NCI-H1048 (cell line): ENCODE data around the gene GRK7.
"Not testable (repeated sequence)": the region's sequence is repeated elsewhere in the genome, so short reads cannot be mapped to it uniquely, and the experiment has no call there.

Source experiments
- DNase-seq: peaks from one replicate; lab custom pipeline; 2025; lab: John Stamatoyannopoulos, UW

Gene GRK7

DNA sequence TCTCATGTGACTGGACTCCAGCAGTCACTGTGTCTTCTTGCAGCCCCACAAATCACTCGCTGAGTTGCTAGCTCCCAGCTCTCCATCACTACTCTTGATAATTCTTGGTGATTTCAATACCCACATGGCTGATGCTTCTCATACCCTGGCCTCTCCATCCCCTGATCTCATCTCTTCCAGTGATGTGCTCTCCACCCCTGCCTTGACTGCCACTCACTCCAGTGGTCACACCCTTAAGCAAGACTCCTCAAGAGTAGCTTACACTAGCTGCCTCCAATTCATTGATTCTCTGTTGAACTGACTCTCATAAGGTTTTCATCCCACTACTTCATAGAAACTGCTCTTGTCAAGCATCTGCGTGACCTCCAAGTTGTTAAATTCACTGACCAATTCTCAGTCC lies 837 bp downstream of the GRK7 start:
- no peak for DNase-seq

DNA sequence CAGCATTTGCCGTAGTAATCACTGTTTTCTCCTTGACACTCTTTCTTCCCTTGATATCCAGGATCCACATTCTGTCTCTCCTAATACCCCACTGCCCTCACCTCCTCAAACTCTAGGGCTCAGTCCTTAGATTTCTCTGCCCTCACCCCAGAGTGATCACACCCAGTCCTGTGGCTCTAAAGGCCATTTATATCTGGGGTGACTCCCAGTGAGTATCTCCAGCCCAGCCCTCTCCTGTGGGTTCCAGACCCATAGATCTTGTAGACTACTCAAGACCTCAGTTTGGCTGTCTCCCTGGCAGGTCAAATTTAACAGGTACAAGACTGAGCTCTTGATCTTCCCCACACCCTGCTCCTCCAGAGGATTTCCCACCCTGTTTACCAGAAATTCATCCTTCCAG lies 1.3 kb downstream of the GRK7 start:
- no peak for DNase-seq

DNA sequence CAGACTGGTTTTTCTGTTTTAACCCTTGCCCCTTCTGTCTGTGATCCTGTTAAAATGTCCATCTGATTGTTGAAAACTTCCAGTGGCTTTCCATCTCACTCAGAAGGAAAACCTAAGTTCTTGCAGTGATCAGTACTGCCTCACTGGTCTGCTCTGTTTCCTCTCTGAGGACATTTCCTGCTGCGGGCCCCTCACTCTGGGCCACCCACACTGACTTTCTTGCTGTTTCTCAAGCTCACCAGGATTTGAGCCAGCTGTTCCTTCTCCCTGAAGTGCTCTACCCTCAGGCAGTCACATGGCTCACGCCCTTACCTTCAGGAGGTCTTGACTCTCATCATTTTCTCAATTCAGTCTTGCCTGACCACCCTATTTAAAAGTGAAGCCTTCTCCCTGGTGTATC lies 1.8 kb downstream of the GRK7 start:
- no peak for DNase-seq

DNA sequence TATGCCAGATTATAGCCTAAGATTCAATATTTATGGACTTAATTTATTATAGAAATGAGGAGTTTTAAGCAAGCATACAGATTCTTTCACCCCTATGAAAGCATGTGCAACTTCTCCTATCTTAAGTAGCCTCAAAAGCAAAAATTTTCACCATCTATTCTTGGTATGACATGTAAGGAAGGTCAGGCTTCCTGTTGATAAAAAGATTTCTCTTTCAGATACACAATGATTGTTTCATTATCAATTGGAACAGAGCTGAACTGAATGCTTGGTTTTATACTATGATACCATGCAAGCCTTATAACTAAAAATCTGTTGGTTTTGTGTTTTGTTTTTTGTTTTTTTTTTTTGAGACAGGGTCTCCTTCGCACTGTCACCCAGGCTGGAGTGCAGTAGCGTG lies 3.9 kb downstream of the GRK7 start:
- DNase-seq, result no peak

DNA sequence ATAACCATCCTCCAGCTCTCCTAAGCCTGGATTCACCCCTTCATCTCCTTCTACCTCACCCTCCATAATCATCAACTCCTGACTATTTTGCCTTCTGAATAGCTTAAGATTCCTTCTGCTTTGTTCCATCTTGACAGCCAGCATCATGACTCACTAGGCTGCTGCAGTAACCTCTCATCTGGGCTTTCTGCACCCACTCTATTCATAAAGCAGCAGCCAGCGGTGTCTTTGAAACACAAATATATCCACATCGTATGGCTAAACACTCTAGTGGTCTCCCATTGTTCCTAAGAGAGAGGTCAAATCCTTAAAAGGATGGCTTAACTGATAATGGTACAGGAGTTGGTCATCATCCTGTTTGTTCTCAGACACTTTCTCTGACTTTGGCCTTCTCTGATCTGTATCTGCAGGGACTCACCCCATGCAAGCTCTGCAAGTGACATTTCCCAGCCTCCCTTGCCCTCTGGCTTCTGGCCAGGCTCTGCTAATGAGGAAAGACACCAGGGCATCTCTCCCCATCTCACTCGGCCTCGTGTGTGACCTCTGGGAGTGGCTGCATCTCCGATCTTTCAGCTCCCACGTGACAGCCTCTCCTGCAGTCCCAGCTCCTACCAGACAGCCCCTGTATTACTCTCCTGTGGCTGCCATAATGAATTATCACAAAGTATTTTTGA lies 6.2 kb downstream of the GRK7 start:
- DNase-seq, result no peak

DNA sequence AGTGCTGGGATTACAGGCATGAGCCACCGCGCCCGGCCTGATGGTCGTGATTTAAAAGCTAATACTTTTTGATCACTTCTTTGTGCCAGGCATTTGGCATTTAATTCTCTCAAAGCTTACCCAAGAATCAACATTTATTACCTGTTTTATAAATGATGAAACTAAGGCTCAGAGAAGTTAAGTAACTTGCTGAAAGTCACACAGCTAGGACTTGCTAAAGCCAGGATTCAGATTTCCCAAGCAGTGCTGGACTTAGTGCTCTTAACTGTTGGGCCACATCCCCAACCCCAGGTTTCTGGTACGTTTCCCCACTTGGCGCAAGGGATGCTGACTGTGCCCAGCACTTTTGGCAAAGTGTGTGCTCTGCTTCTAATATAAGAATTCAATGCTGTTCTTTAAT lies 10.5 kb downstream of the GRK7 start:
- DNase-seq, result no peak

DNA sequence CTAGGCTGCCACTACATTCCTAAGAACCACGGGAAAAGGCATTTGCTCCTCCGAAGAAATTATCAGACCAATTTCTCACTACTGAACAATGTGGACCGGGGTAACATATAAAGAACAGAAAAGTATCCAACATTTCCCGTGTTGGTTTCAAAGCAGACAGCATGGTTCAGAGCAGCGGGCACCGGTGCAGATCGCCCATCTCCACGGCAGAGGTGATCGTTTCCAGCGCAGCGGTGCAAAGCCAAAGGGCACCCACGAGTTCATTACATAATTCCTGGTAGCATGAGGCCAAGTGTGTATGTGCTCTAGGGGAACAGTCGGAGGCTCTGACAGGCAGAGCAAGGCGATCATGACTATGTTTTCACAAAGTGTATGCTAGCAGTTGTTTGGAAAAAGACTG lies 13.2 kb downstream of the GRK7 start:
- DNase-seq, result no peak

DNA sequence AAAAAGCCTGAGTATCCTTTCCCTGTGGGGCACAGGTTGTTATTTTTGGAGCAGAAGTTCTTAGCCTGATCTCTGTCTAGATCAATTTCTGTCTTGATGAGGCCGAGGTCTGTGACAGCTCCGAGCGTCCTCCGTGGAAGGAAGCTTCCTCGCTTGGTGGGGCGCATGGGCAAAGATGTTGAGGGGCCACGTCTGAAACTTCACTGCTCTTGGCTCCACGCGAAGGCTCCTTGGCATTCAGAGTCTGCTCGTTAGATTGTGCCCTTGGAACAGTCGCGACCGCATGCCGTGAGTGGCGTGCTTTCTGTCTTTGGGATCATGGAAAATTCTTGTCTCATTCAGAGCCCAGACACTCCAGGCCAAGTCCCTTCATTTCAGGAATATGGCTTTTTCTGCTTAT lies 13.7 kb downstream of the GRK7 start:
- DNase-seq, result no peak

DNA sequence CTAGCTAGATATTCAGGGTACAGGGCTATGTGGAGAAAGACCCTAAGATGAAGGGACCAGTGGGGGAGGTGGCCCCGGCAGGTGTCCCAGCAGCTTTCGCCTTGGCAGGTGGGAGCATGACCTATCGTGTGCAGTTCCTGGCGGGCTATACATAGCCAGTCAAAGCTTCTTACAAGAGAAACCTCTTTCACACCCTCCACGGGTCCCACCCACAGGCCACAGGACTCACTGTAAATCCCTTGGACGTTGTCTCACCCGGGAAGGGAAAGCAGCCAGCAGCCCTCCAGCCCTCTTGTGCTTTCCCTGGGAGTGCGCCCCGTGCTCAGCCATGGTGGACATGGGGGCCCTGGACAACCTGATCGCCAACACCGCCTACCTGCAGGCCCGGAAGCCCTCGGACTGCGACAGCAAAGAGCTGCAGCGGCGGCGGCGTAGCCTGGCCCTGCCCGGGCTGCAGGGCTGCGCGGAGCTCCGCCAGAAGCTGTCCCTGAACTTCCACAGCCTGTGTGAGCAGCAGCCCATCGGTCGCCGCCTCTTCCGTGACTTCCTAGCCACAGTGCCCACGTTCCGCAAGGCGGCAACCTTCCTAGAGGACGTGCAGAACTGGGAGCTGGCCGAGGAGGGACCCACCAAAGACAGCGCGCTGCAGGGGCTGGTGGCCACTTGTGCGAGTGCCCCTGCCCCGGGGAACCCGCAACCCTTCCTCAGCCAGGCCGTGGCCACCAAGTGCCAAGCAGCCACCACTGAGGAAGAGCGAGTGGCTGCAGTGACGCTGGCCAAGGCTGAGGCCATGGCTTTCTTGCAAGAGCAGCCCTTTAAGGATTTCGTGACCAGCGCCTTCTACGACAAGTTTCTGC lies 15.0 kb downstream of the GRK7 start:
- no peak for DNase-seq

DNA sequence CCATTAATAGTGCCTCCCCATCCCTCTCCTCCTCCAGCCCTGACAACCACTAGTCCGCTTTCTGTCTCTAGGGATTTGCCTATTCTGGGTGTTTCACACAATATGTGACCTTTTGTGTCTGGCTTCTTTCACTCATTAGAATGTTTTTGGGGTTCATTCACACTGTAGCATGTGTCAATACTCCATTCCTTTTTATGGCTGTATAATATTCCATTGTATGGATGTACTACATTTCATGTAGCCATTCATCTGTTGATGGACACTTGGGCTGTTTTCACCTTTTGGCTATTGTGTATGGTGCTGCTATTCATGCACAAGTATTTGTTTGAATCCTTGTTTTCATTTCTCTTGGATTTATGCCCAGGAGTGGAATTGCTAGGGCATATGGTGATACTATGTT lies 16.5 kb downstream of the GRK7 start:
- DNase-seq, result no peak

DNA sequence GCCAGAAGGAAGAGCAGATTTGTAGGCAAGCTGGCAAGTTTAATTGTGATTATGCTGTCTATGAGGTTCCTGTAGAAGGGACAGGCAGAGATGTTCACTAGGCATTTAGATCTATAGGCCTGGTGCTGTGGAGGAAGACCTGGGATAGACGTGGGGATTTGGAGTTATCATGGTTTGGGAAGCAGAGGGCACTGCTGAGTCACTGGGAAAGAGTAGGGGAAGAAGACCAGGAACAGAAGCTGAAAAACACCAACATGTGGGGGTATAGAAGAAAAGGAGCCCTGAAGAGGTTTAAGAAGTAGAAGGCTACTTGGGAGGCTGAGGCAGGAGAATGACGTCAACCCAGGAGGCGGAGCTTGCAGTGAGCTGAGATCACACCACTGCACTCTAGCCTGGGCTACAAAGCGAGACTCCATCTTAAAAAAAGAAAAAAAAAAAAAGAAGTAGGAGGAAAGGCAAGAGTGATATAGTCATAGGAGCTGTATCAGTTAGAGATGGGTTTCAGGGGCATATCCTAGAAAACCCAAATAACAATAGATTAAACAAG lies 19.3 kb downstream of the GRK7 start:
- no peak for DNase-seq

DNA sequence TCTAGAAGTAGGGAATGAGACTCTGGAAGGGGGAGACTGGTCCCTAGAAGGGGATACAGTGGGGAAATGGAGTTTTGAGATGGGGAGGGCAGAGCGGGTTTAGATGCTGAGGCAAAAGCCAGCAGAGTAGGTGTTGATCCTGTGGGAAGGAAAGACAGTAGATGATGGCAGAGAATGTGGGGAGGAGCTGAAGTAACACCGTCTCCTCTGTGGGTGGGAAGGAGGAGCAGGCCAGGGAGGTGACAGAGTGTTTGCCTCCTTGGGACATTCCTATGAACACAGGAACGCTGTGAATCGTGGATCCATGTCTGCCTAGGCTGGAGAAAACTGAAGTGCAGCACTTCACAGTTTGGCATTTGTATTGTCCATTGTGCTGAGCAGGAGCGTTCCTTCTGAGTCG lies 20.4 kb downstream of the GRK7 start:
- no peak for DNase-seq

DNA sequence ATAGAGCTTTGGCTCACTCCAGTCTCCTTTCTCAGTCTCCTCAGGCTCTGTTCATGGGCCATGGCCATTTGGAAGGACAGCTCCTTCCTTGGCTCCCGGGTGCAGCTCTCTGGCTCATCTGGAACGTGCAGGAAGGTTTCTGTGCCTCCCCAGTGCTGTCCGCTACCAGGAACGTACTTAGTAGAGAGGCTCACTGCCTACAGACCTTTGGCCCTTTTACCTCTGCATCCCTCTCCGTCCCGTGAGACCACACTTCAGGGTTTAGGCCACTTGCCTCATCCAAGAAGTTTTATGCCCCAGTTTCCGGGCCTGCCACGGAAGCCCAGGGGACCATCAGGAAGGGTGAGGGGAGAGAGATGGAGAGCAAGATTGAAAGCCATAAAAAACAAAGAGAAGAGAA lies 20.9 kb downstream of the GRK7 start:
- no peak for DNase-seq

DNA sequence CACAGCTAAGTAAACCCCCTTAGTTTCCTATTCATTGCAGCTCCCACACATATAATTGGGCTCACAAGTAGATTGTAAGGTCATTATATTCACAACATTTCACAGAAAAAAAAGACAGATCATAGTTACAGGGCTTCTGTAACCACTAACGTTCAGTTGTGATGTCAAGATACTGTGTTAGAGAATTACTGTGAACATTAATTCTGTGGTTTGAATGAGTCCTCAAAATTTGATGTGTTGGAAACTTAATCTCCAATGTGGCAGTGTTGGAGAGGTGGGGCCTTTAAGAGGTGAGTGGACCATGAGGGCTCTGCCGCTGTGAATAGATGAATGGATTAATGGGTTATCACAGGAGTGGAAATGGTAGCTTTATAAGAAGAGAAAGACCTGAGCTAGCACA lies 21.3 kb downstream of the GRK7 start:
- no peak for DNase-seq

DNA sequence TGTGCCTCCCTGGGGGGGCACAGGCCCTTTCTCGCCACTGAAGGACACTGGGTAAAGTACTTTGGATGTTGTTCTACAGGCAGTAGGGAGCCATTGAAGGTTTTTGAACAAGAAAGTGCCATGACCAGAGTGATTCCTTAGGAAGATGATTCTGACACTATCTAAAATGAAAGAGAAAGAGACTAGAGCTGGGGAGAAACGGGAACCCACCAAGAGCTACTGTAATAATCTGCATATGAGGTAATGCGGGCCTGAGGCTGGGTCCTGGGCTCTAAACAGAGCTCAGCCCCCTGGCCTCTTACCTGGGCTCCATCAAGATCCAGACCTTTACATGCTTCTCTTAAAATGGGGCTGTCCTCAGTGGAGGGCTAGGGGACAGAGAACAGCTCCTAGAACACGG lies 24.9 kb downstream of the GRK7 start:
- no peak for DNase-seq

DNA sequence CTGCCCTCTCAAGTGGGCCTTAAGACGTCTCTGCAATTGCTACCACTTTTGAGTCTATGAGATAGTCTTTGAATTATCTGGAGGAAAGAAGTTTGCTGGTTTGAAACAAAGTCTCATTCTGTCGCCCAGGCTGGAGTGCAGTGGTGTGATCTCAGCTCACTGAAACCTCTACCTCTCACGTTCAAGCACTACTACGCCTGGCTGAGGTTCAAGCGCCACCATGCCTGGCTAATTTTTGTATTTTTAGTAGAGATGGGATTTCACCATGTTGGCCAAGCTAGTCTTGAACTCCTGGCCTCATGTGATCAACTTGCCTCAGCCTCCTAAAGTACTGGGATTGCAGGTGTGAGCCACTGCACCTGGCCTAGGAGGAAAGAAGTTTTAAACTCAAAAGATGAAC lies 25.5 kb downstream of the GRK7 start:
- not testable (repeated sequence) for DNase-seq

DNA sequence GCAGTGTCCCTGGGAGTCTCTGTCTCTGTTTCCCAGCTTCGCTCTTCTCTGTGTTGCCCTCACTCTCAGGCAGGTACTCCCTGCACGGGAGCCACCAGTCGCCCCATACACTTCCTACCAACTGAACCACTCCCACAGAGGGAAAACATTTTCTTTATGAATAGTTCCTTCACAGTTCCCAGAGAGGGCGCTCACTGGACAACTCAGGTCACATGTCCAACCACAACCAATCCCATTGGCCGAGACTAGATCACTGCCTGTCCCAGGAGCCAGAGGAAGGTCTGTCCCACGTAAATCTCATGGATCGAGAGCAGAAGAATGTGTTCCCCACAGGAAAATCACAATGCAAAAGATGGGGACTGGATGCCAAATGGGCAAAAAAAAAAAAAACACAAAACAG lies 26.1 kb downstream of the GRK7 start:
- DNase-seq, result no peak

DNA sequence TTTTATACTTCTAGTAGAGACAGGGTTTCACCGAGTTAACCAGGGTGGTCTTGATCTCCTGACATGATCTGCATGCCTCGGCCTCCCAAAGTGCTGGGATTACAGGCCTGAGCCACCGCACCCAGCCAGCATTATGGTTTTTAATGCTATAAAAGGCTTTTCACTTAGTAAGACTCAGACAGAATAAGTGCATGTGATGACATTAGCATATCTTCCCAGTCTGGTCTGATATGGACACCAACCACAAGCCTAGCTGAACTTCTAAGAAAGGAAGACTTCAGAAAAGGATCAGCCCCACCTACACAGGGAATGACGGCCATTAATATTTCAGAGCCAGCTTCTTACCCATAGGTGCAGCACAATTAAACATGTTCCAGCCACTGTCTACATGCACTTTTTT lies 27.0 kb downstream of the GRK7 start:
- no peak for DNase-seq

DNA sequence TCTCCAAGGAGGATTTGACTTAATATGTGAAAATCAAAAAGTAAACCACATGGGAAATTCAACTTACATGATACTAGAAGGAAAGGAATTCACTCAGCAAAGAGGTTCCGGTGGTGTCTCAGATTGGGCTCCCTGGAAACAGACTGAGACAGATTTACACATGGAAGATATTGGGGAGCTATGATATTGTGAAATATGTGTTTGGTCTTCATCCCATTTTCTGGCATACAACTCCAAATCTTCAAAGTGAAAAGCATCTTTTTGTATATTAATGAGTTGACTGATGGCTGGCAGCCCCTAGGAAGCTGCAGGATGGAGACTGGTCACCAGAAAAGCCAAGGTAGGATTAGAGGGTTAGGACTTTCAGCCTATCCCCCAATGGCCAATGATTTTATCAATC lies 29.3 kb downstream of the GRK7 start:
- DNase-seq, result no peak

DNA sequence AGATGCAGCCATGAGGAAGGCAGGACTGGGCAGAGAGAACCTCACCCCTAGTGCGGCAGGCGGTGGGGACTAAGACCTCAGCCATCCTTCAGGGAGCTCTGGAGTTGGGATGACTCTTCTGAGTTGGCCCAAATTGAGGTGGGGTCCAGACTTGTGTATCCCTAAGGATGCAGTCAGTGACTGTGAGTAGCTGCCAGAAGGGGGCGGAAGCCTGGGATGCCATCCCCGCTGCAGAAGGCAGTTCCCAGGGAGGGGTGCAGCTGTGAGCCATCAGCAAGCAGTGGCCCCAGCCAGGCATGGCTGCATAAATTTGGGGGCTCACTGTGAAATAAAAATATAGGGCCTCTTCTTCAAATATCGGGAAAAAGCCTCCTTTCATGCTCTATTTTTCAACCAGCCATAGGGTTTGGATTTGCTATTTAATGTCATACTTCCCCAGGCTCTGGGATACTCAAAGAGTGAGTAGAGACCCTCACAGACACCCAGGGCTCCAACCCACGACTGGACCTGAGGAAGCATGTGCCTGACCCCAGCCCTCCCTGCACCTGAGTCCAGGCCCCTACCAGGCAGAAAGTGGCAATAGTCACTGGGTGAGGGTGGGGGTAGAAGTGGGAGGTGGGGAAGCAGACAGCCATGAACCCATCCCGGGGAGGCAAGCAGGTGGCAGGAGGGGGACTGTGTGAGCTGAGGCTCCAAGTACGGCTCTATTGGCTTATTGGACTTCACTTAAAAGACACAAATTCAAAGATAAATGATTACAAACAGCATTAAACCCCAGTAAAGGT lies 30.5 kb downstream of the GRK7 start:
- no peak for DNase-seq

DNA sequence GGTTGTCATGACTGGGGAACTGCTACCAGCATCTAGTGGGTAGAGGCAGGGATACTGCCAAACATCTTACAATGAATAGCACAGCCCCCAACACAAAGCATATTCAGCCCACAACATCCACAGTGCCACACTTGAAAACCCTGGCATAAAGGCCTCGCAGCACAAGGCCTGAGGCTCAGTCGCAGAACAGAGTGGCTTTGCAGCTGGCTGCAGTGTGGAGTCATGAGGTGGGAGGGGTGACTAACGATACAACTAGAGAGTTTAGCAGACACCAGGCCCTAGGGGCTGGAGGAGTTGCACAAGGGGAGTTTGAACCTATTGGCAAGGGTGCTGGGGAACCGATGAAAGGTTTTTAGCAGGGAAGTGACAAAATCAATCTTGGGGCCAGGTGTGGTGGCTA lies 32.1 kb downstream of the GRK7 start:
- no peak for DNase-seq

DNA sequence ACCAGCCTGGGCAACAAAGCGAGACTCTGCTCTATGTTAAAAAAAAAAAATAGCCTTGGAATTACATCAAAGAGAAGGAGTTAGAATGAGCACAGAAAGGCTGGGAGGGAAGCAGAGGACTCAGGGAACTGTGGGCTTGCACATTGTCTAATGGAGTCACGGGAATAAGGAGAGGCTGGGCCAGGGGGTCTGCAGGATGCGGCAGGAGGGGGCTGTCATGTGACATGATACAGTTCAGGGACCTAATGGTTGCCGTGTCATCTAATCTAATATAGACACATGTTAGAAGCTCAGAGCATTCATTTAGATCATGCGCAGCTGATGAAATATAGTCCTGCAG lies 32.5 kb downstream of the GRK7 start:
- DNase-seq, result no peak
